ENCODE measurements around the gene LSS.
"Not testable (repeated sequence)": the region's sequence is repeated elsewhere in the genome, so short reads cannot be mapped to it uniquely, and the experiment has no call there.

LSS gene

DNA sequence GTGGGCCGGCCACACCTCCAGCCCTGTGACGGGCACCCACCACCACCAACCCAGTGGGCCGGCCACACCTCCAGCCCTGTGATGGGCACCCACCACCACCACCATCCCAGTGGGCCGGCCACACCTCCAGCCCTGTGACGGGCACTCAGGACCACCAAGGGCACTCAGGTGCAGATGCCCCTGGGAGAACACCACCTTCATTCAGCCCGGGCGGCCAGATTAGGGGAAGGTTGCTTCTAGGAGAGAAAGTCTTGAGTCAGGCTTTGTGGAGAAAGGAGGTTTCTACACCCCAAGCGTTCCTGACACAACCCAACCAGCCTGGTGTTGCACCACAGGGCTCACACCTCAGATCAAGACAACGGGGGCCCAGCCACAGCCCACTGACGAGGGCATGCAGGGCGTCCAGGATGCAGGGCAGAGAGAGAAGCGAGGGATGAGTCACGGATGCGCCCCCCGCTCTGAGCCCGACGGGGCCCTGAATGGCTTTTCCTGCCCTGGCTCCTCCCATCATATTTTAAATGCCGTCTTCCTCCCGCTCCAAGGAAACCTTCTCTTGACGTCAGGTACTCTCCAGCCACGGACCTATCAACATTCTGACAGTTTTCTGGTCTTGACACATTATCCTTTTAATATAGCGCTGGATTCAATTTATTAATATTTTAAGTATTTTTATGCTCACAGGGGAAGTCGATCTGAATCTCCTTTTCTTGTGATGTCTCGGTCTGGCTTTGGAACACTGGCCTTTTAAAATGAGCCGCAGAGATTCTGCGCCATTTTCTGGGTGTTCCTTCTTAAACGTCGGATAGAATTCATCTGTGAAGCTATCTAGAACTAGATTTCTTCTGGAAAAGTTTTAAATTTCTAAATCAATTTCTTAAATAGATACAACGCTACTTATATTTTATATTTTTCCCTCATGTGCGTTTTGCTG, 43.7 kb downstream of the LSS start:
- DNase-seq: peak; percentile 9 to 16

DNA sequence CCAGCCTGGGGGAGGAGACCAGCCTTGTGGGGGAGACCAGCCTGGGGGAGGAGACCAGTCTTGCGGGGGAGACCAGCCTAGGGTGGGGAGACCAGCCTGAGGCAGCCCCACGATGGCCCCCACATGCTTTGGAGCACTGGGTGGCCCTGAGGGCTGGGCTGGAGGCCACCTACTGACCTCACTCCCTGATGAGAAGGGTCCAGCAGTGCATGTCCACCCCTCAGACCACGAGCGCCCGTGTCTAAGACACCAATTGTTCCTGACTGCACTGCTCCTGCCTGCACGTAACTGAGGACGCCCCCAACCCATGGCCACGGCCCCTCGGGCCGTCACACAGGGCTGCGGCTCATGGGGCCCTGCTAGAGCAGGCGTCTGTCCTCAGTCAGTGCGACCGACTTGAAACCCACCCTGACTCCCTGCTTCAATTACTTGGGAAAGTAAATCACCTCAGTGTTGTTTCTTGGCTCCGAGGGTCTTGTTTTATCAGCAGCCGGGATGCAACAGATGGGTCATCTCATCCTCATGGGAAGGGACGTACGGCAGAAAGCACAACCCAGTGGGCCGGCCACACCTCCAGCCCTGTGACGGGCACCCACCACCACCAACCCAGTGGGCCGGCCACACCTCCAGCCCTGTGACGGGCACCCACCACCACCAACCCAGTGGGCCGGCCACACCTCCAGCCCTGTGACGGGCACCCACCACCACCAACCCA, 44.5 kb downstream of the LSS start, which contains the start of gene SPATC1L:
TSS of gene SPATC1L (minus strand) at position 550 of the 715 bp plus-strand sequence. CDS start 1,643 bp downstream, outside the sequence.
- no peak for DNase-seq

DNA sequence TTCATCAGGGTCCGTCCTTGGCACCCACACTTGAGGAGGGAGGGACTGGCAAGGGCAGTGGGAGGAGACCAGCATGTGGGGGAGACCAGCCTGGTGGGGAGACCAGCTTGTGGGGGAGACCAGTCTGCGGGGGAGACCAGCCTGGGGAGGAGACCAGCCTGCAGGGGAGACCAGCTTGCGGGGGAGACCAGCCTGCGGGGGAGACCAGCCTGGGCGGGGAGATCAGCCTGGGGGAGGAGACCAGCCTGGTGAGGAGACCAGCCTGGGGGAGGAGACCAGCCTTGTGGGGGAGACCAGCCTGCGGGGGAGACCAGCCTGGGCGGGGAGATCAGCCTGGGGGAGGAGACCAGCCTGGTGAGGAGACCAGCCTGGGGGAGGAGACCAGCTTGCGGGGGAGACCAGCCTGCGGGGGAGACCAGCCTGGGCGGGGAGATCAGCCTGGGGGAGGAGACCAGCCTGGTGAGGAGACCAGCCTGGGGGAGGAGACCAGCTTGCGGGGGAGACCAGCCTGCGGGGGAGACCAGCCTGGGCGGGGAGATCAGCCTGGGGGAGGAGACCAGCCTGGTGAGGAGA, 45.2 kb downstream of the LSS start:
- not testable (repeated sequence) for DNase-seq

DNA sequence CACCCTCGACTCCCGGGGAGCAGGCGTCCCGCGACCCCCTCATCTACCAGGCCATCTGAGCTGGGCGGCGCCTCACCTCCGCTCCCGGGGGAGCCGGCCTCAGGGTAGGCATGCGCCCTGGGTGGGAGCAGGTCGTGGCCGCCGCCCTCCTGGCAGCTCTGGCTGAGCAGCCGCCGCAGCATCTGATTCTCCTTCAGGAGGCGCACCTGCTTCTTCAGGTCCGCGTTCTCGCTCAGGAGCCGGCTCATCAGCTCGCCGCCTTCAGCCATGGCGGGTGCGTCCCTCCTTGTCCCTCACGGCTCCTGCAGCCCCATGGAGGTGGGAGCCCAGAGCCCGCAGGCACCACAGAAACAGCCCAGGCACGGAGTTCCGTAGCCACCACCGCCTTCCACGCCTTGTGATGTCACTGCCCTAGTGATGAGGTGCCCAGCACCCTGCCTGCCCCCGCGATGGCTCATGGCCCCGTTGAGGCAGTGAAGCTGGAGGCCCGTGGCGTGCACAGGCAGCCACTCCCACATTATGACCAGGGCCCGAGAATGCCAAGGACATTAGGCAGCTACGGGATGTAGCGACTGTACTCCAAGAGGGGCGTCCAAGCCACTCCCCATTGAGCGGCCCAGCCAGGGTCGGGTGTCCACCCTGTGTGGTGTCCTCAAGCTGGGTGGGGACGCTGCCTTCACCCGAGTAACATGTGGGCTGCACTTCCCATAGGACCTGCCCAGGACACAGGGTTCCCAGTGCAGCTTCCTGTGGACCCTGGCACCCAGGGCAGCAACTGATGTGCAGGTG, 45.8 kb downstream of the LSS start:
- DNase-seq: no peak

- no peak for DNase-seq
Observed at GRCh38 chr21:46181953-46182547, 46.5 kb downstream of the LSS start.

GRCh38 chr21:46181436-46181835, 47.1 kb downstream of the LSS start:
- DNase-seq: no peak

DNA sequence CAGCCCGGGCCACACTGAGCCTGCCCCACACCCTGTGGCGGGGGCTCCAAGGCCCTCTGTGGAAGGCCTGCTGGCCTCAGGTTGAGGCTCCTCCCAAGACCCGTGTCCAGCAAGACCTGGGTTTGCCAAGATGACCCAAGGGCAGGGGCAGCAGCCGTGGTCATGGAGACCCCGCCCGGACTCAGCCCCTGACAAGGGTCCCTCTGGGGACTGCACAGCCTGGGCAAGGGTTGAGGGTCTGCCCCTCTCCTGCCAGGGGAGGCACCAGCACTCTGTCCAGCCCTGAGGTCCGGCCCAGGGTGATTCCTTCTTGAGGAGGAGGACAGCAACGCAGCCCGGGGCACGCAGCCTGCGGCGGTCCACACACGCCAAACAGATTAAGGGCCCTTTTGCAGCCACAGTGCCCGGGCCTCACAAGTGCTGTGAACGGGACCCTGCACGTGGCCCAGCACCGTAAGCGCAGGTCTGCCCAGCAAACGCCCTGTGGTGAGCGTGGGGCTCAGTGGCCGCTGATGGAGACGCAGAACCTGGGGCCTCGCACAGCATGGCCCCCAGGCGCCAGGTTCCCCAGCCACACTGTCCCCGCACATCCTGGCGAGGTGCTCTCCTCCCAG, 47.7 kb downstream of the LSS start:
- no peak for DNase-seq

DNA sequence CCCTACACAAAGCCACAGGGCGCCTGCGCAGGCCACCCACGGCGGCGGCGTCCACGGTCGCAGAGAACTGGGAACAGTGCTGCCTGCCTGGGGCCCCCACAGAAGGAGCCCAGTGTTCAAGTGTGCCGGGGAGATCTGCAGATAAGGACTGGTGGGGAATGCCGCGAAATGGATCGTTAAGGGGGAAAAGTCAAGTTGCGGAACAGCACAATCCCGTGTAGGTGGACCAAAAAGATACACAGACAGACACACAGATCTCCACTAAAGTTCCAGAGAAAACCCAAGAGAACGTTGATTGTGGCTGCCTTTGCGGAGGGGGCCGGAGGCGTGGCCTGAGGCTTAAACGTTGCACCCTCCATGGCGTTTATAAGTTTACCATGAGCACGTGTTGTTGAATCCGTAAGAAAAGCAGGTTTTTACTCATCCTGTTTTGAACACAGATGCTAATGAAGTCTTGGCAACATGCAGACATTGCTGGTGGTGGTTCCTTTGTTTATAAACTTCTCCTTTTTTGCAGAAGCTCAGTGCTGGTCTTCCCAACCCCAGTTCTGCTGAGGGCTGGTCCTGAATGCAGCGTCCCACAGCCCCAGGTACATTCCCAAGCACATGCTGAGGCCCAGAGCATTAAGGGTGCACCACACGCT, 48.4 kb downstream of the LSS start:
- DNase-seq: no peak

- no peak for DNase-seq
Observed at GRCh38 chr21:46179708-46180078, 48.9 kb downstream of the LSS start.

DNA sequence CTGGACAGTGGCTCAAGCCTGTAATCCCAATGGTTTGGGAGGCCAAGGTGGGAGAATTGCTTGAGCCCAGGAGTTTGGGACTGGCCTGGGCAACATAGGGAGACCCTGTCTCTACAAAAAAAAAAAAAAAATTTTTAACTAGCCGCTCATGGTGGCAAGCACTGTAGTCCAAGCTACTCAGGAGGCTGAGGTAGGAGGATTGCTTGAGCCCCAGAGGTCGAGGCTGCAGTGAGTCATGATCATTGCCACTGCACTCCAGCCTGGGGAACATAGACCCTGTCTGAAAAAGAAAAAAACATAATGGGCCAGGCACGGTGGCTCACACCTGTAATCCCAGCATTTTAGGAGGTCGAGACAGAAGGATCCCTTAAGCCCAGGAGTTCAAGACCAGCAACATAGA, 49.6 kb downstream of the LSS start:
- DNase-seq: no peak

DNA sequence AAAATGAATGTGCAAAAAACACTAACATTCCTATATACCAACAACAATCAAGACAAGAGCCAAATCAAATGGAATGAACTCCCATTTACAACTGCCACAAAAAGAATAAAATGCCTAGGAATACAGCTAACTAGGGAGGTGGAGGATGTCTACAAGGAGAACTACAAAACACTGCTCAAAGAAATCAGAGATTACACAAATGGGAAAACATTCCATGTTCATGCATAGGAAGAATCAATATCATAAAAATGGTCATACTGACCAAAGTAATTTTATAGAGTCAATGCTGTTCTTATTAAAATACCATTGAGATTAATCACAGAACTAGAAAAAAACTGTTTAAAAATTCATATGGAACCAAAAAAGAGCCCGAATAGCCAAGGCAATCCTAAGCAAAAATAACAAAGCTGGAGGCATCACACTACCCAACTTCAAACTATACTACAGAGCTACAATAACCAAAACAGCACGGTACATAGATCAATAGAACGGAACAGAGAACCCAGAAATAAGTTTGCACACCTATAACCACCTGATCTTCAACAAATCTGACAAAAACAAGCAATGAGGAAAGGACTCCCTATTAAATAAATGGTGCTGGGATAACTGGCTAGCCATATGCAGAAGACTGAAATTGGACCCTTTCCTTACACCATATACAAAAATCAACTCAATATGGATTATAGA, 52.0 kb downstream of the LSS start:
- DNase-seq: not testable (repeated sequence)

DNA sequence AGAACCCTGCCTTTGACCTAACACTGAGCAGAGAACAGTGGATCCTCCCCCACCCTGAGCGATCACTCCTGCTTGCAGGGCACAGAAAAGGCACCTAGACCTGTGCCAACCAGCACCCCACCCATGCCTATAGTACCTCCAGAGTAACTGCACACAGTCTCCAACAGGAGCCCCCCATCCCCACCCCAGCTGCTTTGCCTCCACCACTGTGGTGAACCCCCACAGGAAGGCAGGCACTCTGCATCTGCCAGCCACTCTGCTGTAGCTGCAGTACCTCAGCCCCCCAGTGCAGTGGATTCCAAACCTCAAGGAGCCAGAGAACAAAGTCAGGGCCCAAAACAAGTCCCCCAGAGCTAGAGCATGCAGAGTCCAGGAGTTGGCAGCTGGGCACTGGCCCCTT, 55.0 kb downstream of the LSS start:
- no peak for DNase-seq

GRCh38 chr21:46172863-46173528, 55.6 kb downstream of the LSS start:
- no peak for DNase-seq

DNA sequence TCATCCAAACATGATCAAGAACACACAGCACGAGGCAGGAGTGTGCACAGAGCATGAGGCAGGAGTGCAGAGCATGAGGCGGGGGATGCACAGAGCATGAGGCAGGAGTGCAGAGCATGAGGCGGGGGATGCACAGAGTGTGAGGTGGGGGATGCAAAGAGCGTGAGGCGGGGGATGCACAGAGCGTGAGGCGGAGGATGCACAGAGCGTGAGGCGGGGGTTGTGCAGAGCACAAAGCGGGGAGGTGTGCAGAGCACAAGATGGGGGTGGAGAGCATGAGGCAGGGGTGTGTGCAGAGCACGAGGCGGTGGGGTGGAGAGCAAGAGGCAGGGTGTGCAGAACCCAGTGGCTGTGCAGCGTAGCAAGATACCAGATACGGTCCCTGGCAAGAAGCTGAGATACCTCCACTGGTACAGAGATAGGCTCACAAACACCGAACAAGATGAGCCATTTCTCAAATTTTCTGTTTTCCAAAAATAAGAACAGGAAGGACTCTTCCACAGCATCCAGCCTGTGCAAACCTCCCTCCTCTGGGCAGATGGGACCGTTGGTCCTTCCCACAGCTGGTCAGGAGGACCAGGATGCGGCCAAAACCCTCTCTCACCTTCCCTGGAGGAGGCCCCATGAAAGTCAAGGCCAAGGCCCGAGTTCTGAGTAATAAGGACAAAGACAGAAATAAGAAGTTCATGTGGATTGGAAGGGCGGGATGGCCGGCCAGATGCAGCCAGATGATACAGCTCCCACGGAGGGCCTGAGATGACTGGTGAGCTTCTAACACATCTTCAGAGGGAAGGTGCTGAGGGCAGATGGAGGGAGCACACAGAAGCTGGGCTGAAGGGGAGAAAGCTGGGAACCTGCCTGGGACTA, 56.3 kb downstream of the LSS start:
- no peak for DNase-seq

DNA sequence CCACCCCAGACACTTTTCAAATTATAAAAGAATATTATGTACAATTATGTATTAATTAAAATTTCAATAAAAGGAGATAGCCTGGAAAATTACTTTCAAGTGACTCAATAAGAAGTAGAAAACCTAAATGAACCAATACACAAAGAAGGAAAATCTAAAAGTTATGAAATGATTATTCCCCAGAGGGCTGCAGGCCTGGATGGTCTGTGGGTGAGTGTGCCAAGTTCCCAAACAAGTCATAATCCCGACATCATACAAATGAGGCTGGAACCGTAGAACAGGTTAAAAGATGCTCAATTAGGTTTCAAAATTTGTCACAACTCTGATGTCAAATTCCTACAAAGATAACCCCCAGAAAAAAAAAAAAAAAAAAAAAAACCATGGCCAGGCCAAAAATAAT, 57.0 kb downstream of the LSS start:
- no peak for DNase-seq

- DNase-seq: not testable (repeated sequence)
Observed at GRCh38 chr21:46170436-46171193, 58.0 kb downstream of the LSS start.

DNA sequence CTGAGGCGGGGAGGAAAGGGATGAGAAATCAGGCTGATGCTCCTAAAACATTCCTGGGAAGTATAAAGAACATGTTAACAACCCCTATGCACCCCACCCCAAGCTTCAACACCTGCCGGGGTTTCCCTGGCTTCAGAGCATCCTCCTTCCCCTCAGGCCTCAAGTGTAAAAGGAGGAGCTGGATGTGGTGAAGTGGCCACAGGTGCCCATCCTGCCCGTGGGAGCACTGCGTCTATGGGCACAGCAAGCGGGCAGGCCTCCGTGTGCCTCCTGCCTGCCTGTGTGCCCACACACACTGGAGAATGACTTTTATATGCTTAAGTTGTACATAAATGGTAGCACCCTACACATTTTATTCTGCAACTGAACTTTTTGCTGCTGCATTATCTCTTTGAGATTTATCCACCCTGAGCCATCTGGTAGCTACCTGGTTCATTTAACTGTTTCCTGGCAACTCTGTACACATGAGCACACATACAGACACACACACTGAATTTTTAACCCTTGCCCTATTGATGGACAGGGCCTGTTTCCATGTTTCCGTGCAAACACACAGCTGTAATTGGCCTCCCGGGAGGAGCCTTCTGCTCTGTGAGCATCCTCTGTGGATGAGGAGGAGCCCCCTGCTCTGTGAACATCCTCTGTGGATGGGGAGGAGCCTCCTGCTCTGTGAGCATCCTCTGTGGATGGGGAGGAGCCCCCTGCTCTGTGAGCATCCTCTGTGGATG, 59.8 kb downstream of the LSS start:
- no peak for DNase-seq

- no peak for DNase-seq
Observed at GRCh38 chr21:46168238-46168637, 60.3 kb downstream of the LSS start.
